ENCODE measurements around the gene CHN1.

CHN1 gene

GRCh38 chr2:174781298-174781697 lies 223.9 kb downstream of the CHN1 start:
- Histone ChIP-seq H3K9me3 (ENCODE audit: control insufficient read depth, low read length) (no peaks in the 10 kb centered on the region), H3K4me1 (ENCODE audit: control insufficient read depth, insufficient read depth, low read length) (peaks cover 21% of the 10 kb centered on the region), H3K4me3 (ENCODE audit: insufficient read depth, low read depth, low read length) (no peak overlapping the region), H3K36me3 (ENCODE audit: control insufficient read depth, insufficient read depth, low read length) (no peaks in the 10 kb centered on the region), H3K27ac (ENCODE audit: insufficient read depth, low read depth, low read length, poor library complexity, severe bottlenecking) (no peak overlapping the region), H3K27me3 (ENCODE audit: control insufficient read depth, insufficient read depth, low read length, poor library complexity, severe bottlenecking) (no peaks in the 10 kb centered on the region)
- 93 to 94% methylated on average over 9 of the region's 9 CpGs for WGBS, 2 experiments

GRCh38 chr2:174780856-174781255 lies 224.3 kb downstream of the CHN1 start:
- H3K27me3 ChIP-seq (ENCODE audit: control insufficient read depth, insufficient read depth, low read length, poor library complexity, severe bottlenecking): no peaks in the 10 kb centered on the region
- no peak overlapping the region for H3K27ac ChIP-seq (ENCODE audit: insufficient read depth, low read depth, low read length, poor library complexity, severe bottlenecking)
- no peaks in the 10 kb centered on the region for H3K36me3 ChIP-seq (ENCODE audit: control insufficient read depth, insufficient read depth, low read length)
- H3K4me3 ChIP-seq (ENCODE audit: insufficient read depth, low read depth, low read length): no peak overlapping the region
- WGBS, 2 experiments: 81 to 83% methylated on average over 7 of the region's 7 CpGs
- peaks cover 21% of the 10 kb centered on the region for H3K4me1 ChIP-seq (ENCODE audit: control insufficient read depth, insufficient read depth, low read length)
- no peaks in the 10 kb centered on the region for H3K9me3 ChIP-seq (ENCODE audit: control insufficient read depth, low read length)

GRCh38 chr2:174780191-174780840 lies 224.9 kb downstream of the CHN1 start:
- Histone ChIP-seq H3K9me3 (ENCODE audit: control insufficient read depth, low read length) (no peaks in the 10 kb centered on the region), H3K4me3 (ENCODE audit: insufficient read depth, low read depth, low read length) (no peak overlapping the region), H3K4me1 (ENCODE audit: control insufficient read depth, insufficient read depth, low read length) (peaks cover 21% of the 10 kb centered on the region), H3K27ac (ENCODE audit: insufficient read depth, low read depth, low read length, poor library complexity, severe bottlenecking) (peak overlapping the region; percentile 33), H3K27me3 (ENCODE audit: control insufficient read depth, insufficient read depth, low read length, poor library complexity, severe bottlenecking) (no peaks in the 10 kb centered on the region), H3K36me3 (ENCODE audit: control insufficient read depth, insufficient read depth, low read length) (no peaks in the 10 kb centered on the region)
- WGBS, 2 experiments: 88 to 92% methylated on average over 5 of the region's 5 CpGs

- no peaks in the 10 kb centered on the region for H3K9me3 ChIP-seq (ENCODE audit: control insufficient read depth, low read length)
- H3K4me3 ChIP-seq (ENCODE audit: insufficient read depth, low read depth, low read length): no peak overlapping the region
- H3K27ac ChIP-seq (ENCODE audit: insufficient read depth, low read depth, low read length, poor library complexity, severe bottlenecking): peak overlapping the region; percentile 33
- H3K4me1 ChIP-seq (ENCODE audit: control insufficient read depth, insufficient read depth, low read length): peaks cover 21% of the 10 kb centered on the region
- no peaks in the 10 kb centered on the region for H3K27me3 ChIP-seq (ENCODE audit: control insufficient read depth, insufficient read depth, low read length, poor library complexity, severe bottlenecking)
- 87 to 91% methylated on average over 5 of the region's 5 CpGs for WGBS, 2 experiments
- H3K36me3 ChIP-seq (ENCODE audit: control insufficient read depth, insufficient read depth, low read length): no peaks in the 10 kb centered on the region
These were observed 225.7 kb downstream of the CHN1 start for GRCh38 chr2:174779361-174779928.

- Histone ChIP-seq H3K27me3 (ENCODE audit: control insufficient read depth, insufficient read depth, low read length, poor library complexity, severe bottlenecking) (no peaks in the 10 kb centered on the region), H3K9me3 (ENCODE audit: control insufficient read depth, low read length) (no peaks in the 10 kb centered on the region), H3K27ac (ENCODE audit: insufficient read depth, low read depth, low read length, poor library complexity, severe bottlenecking) (no peak overlapping the region), H3K4me3 (ENCODE audit: insufficient read depth, low read depth, low read length) (no peak overlapping the region), H3K4me1 (ENCODE audit: control insufficient read depth, insufficient read depth, low read length) (peaks cover 21% of the 10 kb centered on the region), H3K36me3 (ENCODE audit: control insufficient read depth, insufficient read depth, low read length) (no peaks in the 10 kb centered on the region)
- 93 to 94% methylated on average over 13 of the region's 13 CpGs for WGBS, 2 experiments
These were observed 226.8 kb downstream of the CHN1 start for GRCh38 chr2:174778085-174778981.

GRCh38 chr2:174777347-174778084 lies 227.7 kb downstream of the CHN1 start:
- no peaks in the 10 kb centered on the region for H3K36me3 ChIP-seq (ENCODE audit: control insufficient read depth, insufficient read depth, low read length)
- no peaks in the 10 kb centered on the region for H3K27me3 ChIP-seq (ENCODE audit: control insufficient read depth, insufficient read depth, low read length, poor library complexity, severe bottlenecking)
- H3K27ac ChIP-seq (ENCODE audit: insufficient read depth, low read depth, low read length, poor library complexity, severe bottlenecking): no peak overlapping the region
- 47 to 55% methylated on average over 5 of the region's 5 CpGs for WGBS, 2 experiments
- H3K4me1 ChIP-seq (ENCODE audit: control insufficient read depth, insufficient read depth, low read length): peaks cover 21% of the 10 kb centered on the region
- H3K9me3 ChIP-seq (ENCODE audit: control insufficient read depth, low read length): no peaks in the 10 kb centered on the region
- no peak overlapping the region for H3K4me3 ChIP-seq (ENCODE audit: insufficient read depth, low read depth, low read length)

GRCh38 chr2:174776675-174777074 lies 228.5 kb downstream of the CHN1 start:
- Histone ChIP-seq H3K9me3 (ENCODE audit: control insufficient read depth, low read length) (no peaks in the 10 kb centered on the region), H3K27me3 (ENCODE audit: control insufficient read depth, insufficient read depth, low read length, poor library complexity, severe bottlenecking) (no peaks in the 10 kb centered on the region), H3K36me3 (ENCODE audit: control insufficient read depth, insufficient read depth, low read length) (no peaks in the 10 kb centered on the region), H3K4me1 (ENCODE audit: control insufficient read depth, insufficient read depth, low read length) (peaks cover 28% of the 10 kb centered on the region), H3K4me3 (ENCODE audit: insufficient read depth, low read depth, low read length) (no peak overlapping the region), H3K27ac (ENCODE audit: insufficient read depth, low read depth, low read length, poor library complexity, severe bottlenecking) (no peak overlapping the region)
- 66 to 71% methylated on average over 3 of the region's 3 CpGs for WGBS, 2 experiments

GRCh38 chr2:174776223-174776622 lies 229.0 kb downstream of the CHN1 start:
- 85 to 90% methylated on average over 5 to 6 of the region's 6 CpGs for WGBS, 2 experiments
- no peak overlapping the region for H3K27ac ChIP-seq (ENCODE audit: insufficient read depth, low read depth, low read length, poor library complexity, severe bottlenecking)
- no peaks in the 10 kb centered on the region for H3K36me3 ChIP-seq (ENCODE audit: control insufficient read depth, insufficient read depth, low read length)
- no peaks in the 10 kb centered on the region for H3K9me3 ChIP-seq (ENCODE audit: control insufficient read depth, low read length)
- H3K27me3 ChIP-seq (ENCODE audit: control insufficient read depth, insufficient read depth, low read length, poor library complexity, severe bottlenecking): no peaks in the 10 kb centered on the region
- H3K4me3 ChIP-seq (ENCODE audit: insufficient read depth, low read depth, low read length): no peak overlapping the region
- H3K4me1 ChIP-seq (ENCODE audit: control insufficient read depth, insufficient read depth, low read length): peaks cover 31% of the 10 kb centered on the region

- WGBS, 2 experiments: 83 to 86% methylated on average over 5 of the region's 5 CpGs
These were observed 229.6 kb downstream of the CHN1 start for GRCh38 chr2:174775571-174775980.

More at GRCh38 chr2:174775571-174775980, 229.6 kb downstream of the CHN1 start:
- no peaks in the 10 kb centered on the region for H3K9me3 ChIP-seq (ENCODE audit: control insufficient read depth, low read length)
- H3K36me3 ChIP-seq (ENCODE audit: control insufficient read depth, insufficient read depth, low read length): no peaks in the 10 kb centered on the region
- no peaks in the 10 kb centered on the region for H3K27me3 ChIP-seq (ENCODE audit: control insufficient read depth, insufficient read depth, low read length, poor library complexity, severe bottlenecking)
- H3K4me1 ChIP-seq (ENCODE audit: control insufficient read depth, insufficient read depth, low read length): peaks cover 36% of the 10 kb centered on the region
- no peak overlapping the region for H3K27ac ChIP-seq (ENCODE audit: insufficient read depth, low read depth, low read length, poor library complexity, severe bottlenecking)
- no peak overlapping the region for H3K4me3 ChIP-seq (ENCODE audit: insufficient read depth, low read depth, low read length)

Data from ectodermal cell (in vitro differentiated cells).